SKM-1 (cell line): ENCODE data around the gene ECD.
A peak's percentile ranks its signal among the peaks of the same experiment; 100 is the strongest.
"Not testable (repeated sequence)": the region's sequence is repeated elsewhere in the genome, so short reads cannot be mapped to it uniquely, and the experiment has no call there.

ENCODE experiments used
- DNase-seq: peaks from one replicate; lab custom pipeline; 2025; ENCODE audit not compliant: unreplicated experiment; lab: John Stamatoyannopoulos, UW

ECD gene

GRCh38 chr10:73161079-73161478 is 6.7 kb downstream of the ECD start:
- no peak for DNase-seq

GRCh38 chr10:73159038-73159648 is 8.7 kb downstream of the ECD start:
- no peak for DNase-seq

GRCh38 chr10:73156054-73156453 is 11.8 kb downstream of the ECD start:
- no peak for DNase-seq

- DNase-seq: no peak
Observed at GRCh38 chr10:73152009-73152408, 15.8 kb downstream of the ECD start.

- DNase-seq: not testable (repeated sequence)
Observed at GRCh38 chr10:73150633-73151413, 17.0 kb downstream of the ECD start.

GRCh38 chr10:73141603-73142002 is 26.2 kb downstream of the ECD start:
- no peak for DNase-seq

GRCh38 chr10:73139251-73139650 is 28.6 kb downstream of the ECD start:
- no peak for DNase-seq

- DNase-seq: no peak
Observed at GRCh38 chr10:73136627-73137026, 31.2 kb downstream of the ECD start.

- no peak for DNase-seq
Observed at GRCh38 chr10:73134727-73135126, 33.1 kb downstream of the ECD start.

GRCh38 chr10:73131913-73132686 is 35.7 kb downstream of the ECD start:
- no peak for DNase-seq

- no peak for DNase-seq
Observed at GRCh38 chr10:73131301-73131700, 36.5 kb downstream of the ECD start.

GRCh38 chr10:73126343-73126742 is 41.5 kb downstream of the ECD start:
- DNase-seq: no peak

GRCh38 chr10:73119952-73120351 is 47.9 kb downstream of the ECD start:
- DNase-seq: no peak

- no peak for DNase-seq
Observed at GRCh38 chr10:73119457-73119856, 48.4 kb downstream of the ECD start.

GRCh38 chr10:73117976-73118743 is 49.6 kb downstream of the ECD start:
- no peak for DNase-seq

GRCh38 chr10:73116017-73116416 is 51.8 kb downstream of the ECD start:
- no peak for DNase-seq

- no peak for DNase-seq
Observed at GRCh38 chr10:73113551-73113950, 54.3 kb downstream of the ECD start.

- DNase-seq: not testable (repeated sequence)
Observed at GRCh38 chr10:73112032-73112431, 55.8 kb downstream of the ECD start.

- DNase-seq: peak; percentile 79
Observed at GRCh38 chr10:73110345-73110849, 57.4 kb downstream of the ECD start, which contains the start of gene NUDT13. NUDT13 (plus strand) TSS chr10:73110455; CDS start chr10:73114366, 3,911 bp downstream.

GRCh38 chr10:73109248-73109652 is 58.6 kb downstream of the ECD start:
- DNase-seq: not testable (repeated sequence)

- no peak for DNase-seq
Observed at GRCh38 chr10:73106301-73106700, 61.5 kb downstream of the ECD start.
